ENCODE measurements around the gene SHF.

- TF ChIP-seq EZH2 (IDR thresholded peaks at IDR 0.05; ENCODE audit: insufficient read depth, low read length) (no peak), CTCF (IDR thresholded peaks at IDR 0.05; ENCODE audit: insufficient read depth, low read depth, low read length) (no peak)
Measured at GRCh38 chr15:45144775-45145174, 43.0 kb downstream of the SHF start.
